Measurements from ENCODE around the gene KIF2C. TPM values are rescaled to one million over a fixed set of nuclear protein-coding genes. Genes with fewer than 3 reads are reported as not detected.

Gene KIF2C
- total RNA-seq, 2 experiments from 2014 or later = 107 to 113 TPM

GRCh38 chr1:44719318-44719717 lies 20.3 kb upstream of the KIF2C start:
- peaks cover 4% of the 10 kb centered on the region for H3K27me3 Mint-ChIP-seq
- peaks cover 3% of the 10 kb centered on the region for H3K9me3 Mint-ChIP-seq
- intact Hi-C loops (cut with micrococcal nuclease) = loop anchor here (5.0 kb wide), 1 partner anchor 47 kb away; the partner anchor contains the start of genes ARMH1 and TMEM53
- H3K36me3 Mint-ChIP-seq = peaks cover 3% of the 10 kb centered on the region
- no peak overlapping the region for H3K4me3 Mint-ChIP-seq
- peaks cover 80% of the 10 kb centered on the region for H3K4me1 Mint-ChIP-seq (ENCODE audit: low read depth)
- DNase-seq = peak; percentile 27
- H3K27ac Mint-ChIP-seq = peak overlapping the region; percentile 43
- CTCF ChIA-PET = interaction anchor here (0.6 to 6.1 kb wide), 3 partner anchors 11 to 1313 kb away, joined by 3 to 65 read pairs (median 3); partner anchors contain the start of gene RNU5D-1
- POLR2A ChIA-PET = interaction anchor here (0.6 to 7.7 kb wide), 3 partner anchors 12 to 100 kb away, joined by 3 to 461 read pairs (median 7); partner anchors contain the start of gene RNU5D-1

- Mint-ChIP-seq H3K36me3 (peaks cover 10% of the 10 kb centered on the region), H3K9me3 (peaks cover 3% of the 10 kb centered on the region), H3K27me3 (peaks cover 4% of the 10 kb centered on the region), H3K4me1 (ENCODE audit: low read depth) (peaks cover 81% of the 10 kb centered on the region), H3K4me3 (peak overlapping the region; percentile 0), H3K27ac (peak overlapping the region; percentile 96)
- ChIA-PET POLR2A (interaction anchor here (0.8 to 7.7 kb wide), 5 partner anchors 11 to 130 kb away, joined by 3 to 461 read pairs (median 94); partner anchors contain the start of genes BTBD19, DYNLT4 and RNU5D-1), CTCF (interaction anchor here (0.6 to 6.1 kb wide), 2 partner anchors 10 to 1314 kb away, joined by 3 to 65 read pairs; partner anchors contain the start of gene RNU5D-1)
- no peak for DNase-seq
- intact Hi-C loops (cut with micrococcal nuclease) = loop anchor here (5.0 to 10.0 kb wide), 2 partner anchors 88 to 865 kb away; partner anchors contain the start of gene NASP
These were observed 19.4 kb upstream of the KIF2C start for GRCh38 chr1:44720281-44720680.

DNA sequence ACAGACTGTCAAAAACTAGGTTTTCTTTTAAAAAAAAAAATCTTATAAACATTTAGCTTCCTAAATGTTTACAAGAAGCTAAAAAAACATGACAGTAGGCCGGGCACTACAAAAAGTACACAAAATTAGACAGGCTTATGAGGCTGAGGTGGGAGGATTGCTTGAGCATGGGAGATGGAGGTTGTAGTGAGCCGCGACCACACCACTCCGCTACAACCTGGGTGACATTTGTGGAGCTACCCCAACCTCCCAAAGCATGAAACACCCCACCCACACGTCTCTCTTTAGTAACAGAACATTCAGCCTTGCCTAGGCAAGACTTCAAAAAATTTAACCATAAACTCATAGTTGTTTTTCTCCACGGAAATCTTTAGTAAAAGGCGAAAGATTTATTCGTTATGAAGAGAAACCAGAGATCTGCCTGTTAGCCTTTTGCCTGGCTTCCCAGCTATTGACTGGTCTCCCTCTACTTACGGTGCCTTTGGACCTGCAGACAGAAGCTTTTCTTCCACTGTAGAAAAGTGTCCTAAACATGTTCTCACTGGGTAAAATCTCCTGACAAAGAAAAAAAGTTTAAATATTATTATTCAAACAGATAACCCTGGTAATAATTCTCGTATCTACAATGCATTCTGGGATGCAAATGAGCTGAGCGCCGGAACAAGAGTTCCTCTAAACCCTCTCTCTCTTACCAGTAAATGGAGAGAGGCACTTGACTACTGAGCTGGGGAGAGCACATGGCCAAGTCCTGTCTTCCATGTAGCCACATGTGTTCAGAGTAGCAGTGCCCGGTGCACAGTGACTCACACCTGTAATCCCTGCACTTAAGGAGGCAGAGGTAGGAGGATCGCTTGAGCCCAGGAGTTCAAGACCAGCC lies 17.9 kb upstream of the KIF2C start:
- peaks cover 3% of the 10 kb centered on the region for H3K9me3 Mint-ChIP-seq
- DNase-seq = peak; percentile 91
- peak overlapping the region; percentile 96 for H3K27ac Mint-ChIP-seq
- peaks cover 4% of the 10 kb centered on the region for H3K27me3 Mint-ChIP-seq
- H3K4me1 Mint-ChIP-seq (ENCODE audit: low read depth) = peaks cover 77% of the 10 kb centered on the region
- CTCF ChIA-PET = interaction anchor here (1.0 to 6.1 kb wide), 8 partner anchors 8 to 98 kb away, joined by 3 to 65 read pairs (median 4); partner anchors contain the start of genes BTBD19 and RNU5D-1
- intact Hi-C loops (cut with micrococcal nuclease) = loop anchor here (1.0 to 10.0 kb wide), 4 partner anchors 10 to 863 kb away; partner anchors contain the start of genes KIF2C, NASP and RNU5D-1
- peak overlapping the region; percentile 66 for H3K4me3 Mint-ChIP-seq
- H3K36me3 Mint-ChIP-seq = peaks cover 13% of the 10 kb centered on the region
- POLR2A ChIA-PET = interaction anchor here (0.6 to 7.7 kb wide), 52 partner anchors 9 to 1071 kb away, joined by 3 to 461 read pairs (median 7); partner anchors contain the start of genes ARMH1, BEST4, BTBD19 and CCDC163

- peak overlapping the region; percentile 96 for H3K27ac Mint-ChIP-seq
- DNase-seq = peak; percentile 59
- H3K4me3 Mint-ChIP-seq = peak overlapping the region; percentile 75
- H3K27me3 Mint-ChIP-seq = peaks cover 4% of the 10 kb centered on the region
- POLR2A ChIA-PET = interaction anchor here (2.6 to 7.7 kb wide), 4 partner anchors 9 to 288 kb away, joined by 32 to 461 read pairs (median 122); partner anchors contain the start of genes BTBD19, DYNLT4, HECTD3 and RNU5D-1
- peaks cover 3% of the 10 kb centered on the region for H3K9me3 Mint-ChIP-seq
- intact Hi-C loops (cut with micrococcal nuclease) = loop anchor here (1.0 to 10.0 kb wide), 3 partner anchors 84 to 862 kb away; partner anchors contain the start of genes DYNLT4 and NASP
- H3K4me1 Mint-ChIP-seq (ENCODE audit: low read depth) = peaks cover 73% of the 10 kb centered on the region
- CTCF ChIA-PET = interaction anchor here (6.1 kb wide), 1 partner anchor 7 kb away, joined by 65 read pairs; the partner anchor contains the start of gene RNU5D-1
- H3K36me3 Mint-ChIP-seq = peaks cover 13% of the 10 kb centered on the region
These were observed 16.6 kb upstream of the KIF2C start for GRCh38 chr1:44723064-44723463.

- Mint-ChIP-seq H3K27me3 (peaks cover 4% of the 10 kb centered on the region), H3K27ac (peak overlapping the region; percentile 96), H3K4me3 (peak overlapping the region; percentile 75), H3K9me3 (peaks cover 3% of the 10 kb centered on the region), H3K36me3 (peaks cover 13% of the 10 kb centered on the region), H3K4me1 (ENCODE audit: low read depth) (peaks cover 70% of the 10 kb centered on the region)
- DNase-seq = peak; percentile 76
- ChIA-PET POLR2A (interaction anchor here (0.5 to 7.7 kb wide), 5 partner anchors 8 to 1674 kb away, joined by 5 to 461 read pairs (median 94); partner anchors contain the start of genes BTBD19, DYNLT4, HECTD3 and RNU5D-1), CTCF (interaction anchor here (1.1 kb wide), 1 partner anchor 85 kb away, joined by 3 read pairs; the partner anchor contains the start of gene BTBD19)
- intact Hi-C loops (cut with micrococcal nuclease) = loop anchor here (1.0 to 10.0 kb wide), 3 partner anchors 84 to 861 kb away; partner anchors contain the start of genes DYNLT4 and NASP
These were observed 15.9 kb upstream of the KIF2C start for GRCh38 chr1:44723496-44724295.

GRCh38 chr1:44724296-44724954 lies 15.2 kb upstream of the KIF2C start:
- CTCF ChIA-PET = interaction anchor here (1.1 kb wide), 1 partner anchor 84 kb away, joined by 3 read pairs; the partner anchor contains the start of gene BTBD19
- POLR2A ChIA-PET = interaction anchor here (4.7 to 6.2 kb wide), 2 partner anchors 84 to 95 kb away, joined by 94 to 151 read pairs; partner anchors contain the start of genes BTBD19 and DYNLT4

GRCh38 chr1:44724955-44725698 lies 14.5 kb upstream of the KIF2C start:
- peaks cover 3% of the 10 kb centered on the region for H3K9me3 Mint-ChIP-seq
- peaks cover 13% of the 10 kb centered on the region for H3K36me3 Mint-ChIP-seq
- intact Hi-C loops (cut with micrococcal nuclease) = loop anchor here (5.0 to 10.0 kb wide), 2 partner anchors 93 to 860 kb away; partner anchors contain the start of gene NASP
- peaks cover 65% of the 10 kb centered on the region for H3K4me1 Mint-ChIP-seq (ENCODE audit: low read depth)
- H3K27ac Mint-ChIP-seq = peak overlapping the region; percentile 92
- peak overlapping the region; percentile 83 for H3K4me3 Mint-ChIP-seq
- ChIA-PET POLR2A (interaction anchor here (0.9 to 6.2 kb wide), 3 partner anchors 85 to 286 kb away, joined by 4 to 151 read pairs (median 4); partner anchors contain the start of genes HECTD3 and UROD), CTCF (interaction anchor here (1.1 to 1.5 kb wide), 2 partner anchors 8 to 83 kb away, joined by 3 read pairs; partner anchors contain the start of gene BTBD19)
- peaks cover 4% of the 10 kb centered on the region for H3K27me3 Mint-ChIP-seq
- DNase-seq = no peak

More at GRCh38 chr1:44724296-44724954, 15.2 kb upstream of the KIF2C start:
- Mint-ChIP-seq H3K9me3 (peaks cover 3% of the 10 kb centered on the region), H3K36me3 (peaks cover 13% of the 10 kb centered on the region), H3K27ac (peak overlapping the region; percentile 96), H3K4me1 (ENCODE audit: low read depth) (peaks cover 68% of the 10 kb centered on the region), H3K27me3 (peaks cover 4% of the 10 kb centered on the region), H3K4me3 (peak overlapping the region; percentile 83)
- peak; percentile 44 for DNase-seq
- intact Hi-C loops (cut with micrococcal nuclease) = loop anchor here (5.0 to 10.0 kb wide), 2 partner anchors 92 to 860 kb away; partner anchors contain the start of gene NASP

- Mint-ChIP-seq H3K4me3 (peak within 1 kb of the TSS; percentile 69), H3K27me3 (peaks cover 3% of the 10 kb centered on the region), H3K27ac (peak within 1 kb of the TSS; percentile 100), H3K36me3 (peaks cover 4% of the 10 kb centered on the region), H3K9me3 (peaks cover 2% of the 10 kb centered on the region), H3K4me1 (ENCODE audit: low read depth) (peaks cover 37% of the 10 kb centered on the region)
- ChIA-PET POLR2A (interaction anchor here (0.6 to 6.2 kb wide), 32 partner anchors 9 to 956 kb away, joined by 3 to 461 read pairs (median 6); partner anchors contain the start of genes ARMH1, BTBD19, DYNLT4 and HECTD3), CTCF (interaction anchor here (0.7 to 4.4 kb wide), 23 partner anchors 8 to 609 kb away, joined by 3 to 65 read pairs (median 5); partner anchors contain the start of genes BTBD19, HECTD3, PLK3 and RPS8)
- peak; percentile 96 for DNase-seq
- intact Hi-C loops (cut with micrococcal nuclease) = loop anchor here (1.0 to 10.0 kb wide), 13 partner anchors 8 to 761 kb away; partner anchors contain the start of genes ARMH1, EIF2B3, KIF2C and RPS8
These were observed 8.7 kb upstream of the KIF2C start, which contains the start of gene RNU5D-1 for GRCh38 chr1:44730741-44731512. Gene RNU5D-1, minus strand, starts transcription at chr1:44731170.

- POLR2A ChIA-PET = interaction anchor here (1.0 to 5.6 kb wide), 3 partner anchors 13 to 84 kb away, joined by 4 to 461 read pairs (median 51); partner anchors contain the start of gene RPS8
- Mint-ChIP-seq H3K9me3 (peaks cover 2% of the 10 kb centered on the region), H3K36me3 (peaks cover 4% of the 10 kb centered on the region), H3K4me3 (no peak overlapping the region), H3K4me1 (ENCODE audit: low read depth) (peaks cover 23% of the 10 kb centered on the region), H3K27ac (no peak overlapping the region), H3K27me3 (peaks cover 3% of the 10 kb centered on the region)
- intact Hi-C loops (cut with micrococcal nuclease) = loop anchor here (5.0 to 10.0 kb wide), 3 partner anchors 251 to 759 kb away; partner anchors contain the start of genes EIF2B3, TESK2 and ZSWIM5
- CTCF ChIA-PET = interaction anchor here (0.6 to 3.6 kb wide), 4 partner anchors 12 to 42 kb away, joined by 3 to 20 read pairs (median 3); partner anchors contain the start of gene RPS8
- no peak for DNase-seq
These were observed 6.3 kb upstream of the KIF2C start for GRCh38 chr1:44733365-44733764.

Data from activated CD4-positive, alpha-beta memory T cell treated with anti-CD3 and anti-CD28 coated beads for 36 hours (primary cell).